HCT116 (cell line): Measurements from ENCODE around the gene SPHK1. TPM values are rescaled to one million over a fixed set of nuclear protein-coding genes. Genes with fewer than 3 reads are reported as not detected.

Experiments used
- CBX3 ChIP-seq: IDR thresholded peaks from 2 replicates; pipeline ENCODE4 v1.6.1; 2012; ENCODE audit warnings: low read depth
- CEBPB ChIP-seq: IDR thresholded peaks from 2 replicates; pipeline ENCODE4 v1.6.1; 2012; ENCODE audit warnings: low read depth
- EGR1 ChIP-seq: IDR thresholded peaks from 2 replicates; pipeline ENCODE4 v1.6.1; 2012; ENCODE audit warnings: low read depth
- FOSL1 ChIP-seq: IDR thresholded peaks from 2 replicates; pipeline ENCODE4 v1.6.1; 2012; ENCODE audit warnings: low read depth
- JUND ChIP-seq: IDR thresholded peaks from 2 replicates; pipeline ENCODE4 v1.6.1; 2012
- MAX ChIP-seq: IDR thresholded peaks from 2 replicates; pipeline ENCODE4 v1.6.1; 2012
- POLR2AphosphoS5 ChIP-seq: IDR thresholded peaks from 2 replicates; pipeline ENCODE4 v1.6.1; 2011; ENCODE audit warnings: mild to moderate bottlenecking, low read depth, low read length, moderate library complexity
- RAD21 ChIP-seq: IDR thresholded peaks from 2 replicates; pipeline ENCODE4 v1.6.1; 2012; ENCODE audit warnings: low read depth, mild to moderate bottlenecking
- SRF ChIP-seq: IDR thresholded peaks from 2 replicates; pipeline ENCODE4 v1.6.1; 2012; ENCODE audit warnings: low read depth
- TCF7L2 ChIP-seq: IDR thresholded peaks from 2 replicates; pipeline ENCODE4 v1.7.0; 2011; ENCODE audit warnings: borderline replicate concordance, inconsistent platforms; ENCODE audit not compliant: insufficient read depth, insufficient read length; ENCODE audit errors: extremely low read depth
- YY1 ChIP-seq: IDR thresholded peaks from 2 replicates; pipeline ENCODE4 v1.6.1; 2011; ENCODE audit warnings: low read length, low read depth, moderate library complexity, mild to moderate bottlenecking; ENCODE audit not compliant: insufficient replicate concordance; ENCODE audit errors: extremely low read depth
- ZBTB33 ChIP-seq: IDR thresholded peaks from 2 replicates; pipeline ENCODE4 v1.6.1; 2011; ENCODE audit warnings: mild to moderate bottlenecking, low read length, moderate library complexity; ENCODE audit not compliant: insufficient replicate concordance; ENCODE audit errors: extremely low read depth
- total RNA-seq: library from RNA; stranded (reverse); gene quantifications from one replicate; pipeline ENCODE4 v1.2.1, GENCODE V29; 2021; ENCODE audit not compliant: unreplicated experiment

The SPHK1 gene
- total RNA-seq, 1 experiment from 2014 or later: 4.6 TPM

GRCh38 chr17:76408037-76408849, 23.8 kb downstream of the SPHK1 start (continued):
- TF ChIP-seq ZBTB33 (no peak), SRF (no peak), RAD21 (peak; percentile 93), FOSL1 (no peak), JUND (no peak), EGR1 (no peak), CBX3 (no peak), CEBPB (no peak), TCF7L2 (no peak), YY1 (peak; percentile 10), POLR2AphosphoS5 (no peak), MAX (no peak)
